Fibroblast of mammary gland (primary cell): ENCODE measurements around the gene DQX1.
"Not testable (repeated sequence)": the region's sequence is repeated elsewhere in the genome, so short reads cannot be mapped to it uniquely, and the experiment has no call there.

Experiments used
- DNase-seq: peaks from one replicate; pipeline ENCODE4 v3.0.0-alpha.2; 2010; ENCODE audit warnings: low read depth
- H3K4me3 ChIP-seq: 2 replicates; pipeline ENCODE4 v1.5.1; 2011; ENCODE audit warnings: low read depth, mild to moderate bottlenecking, low read length, moderate library complexity; ENCODE audit not compliant: control insufficient read depth
- TF ChIP-seq, protein P1 (sequence below): conservative IDR thresholded peaks from 2 replicates; pipeline ENCODE4 v1.5.1; 2011; ENCODE audit warnings: low read depth, low read length, inconsistent platforms; ENCODE audit not compliant: control insufficient read depth, insufficient read depth

DQX1 gene

DNA sequence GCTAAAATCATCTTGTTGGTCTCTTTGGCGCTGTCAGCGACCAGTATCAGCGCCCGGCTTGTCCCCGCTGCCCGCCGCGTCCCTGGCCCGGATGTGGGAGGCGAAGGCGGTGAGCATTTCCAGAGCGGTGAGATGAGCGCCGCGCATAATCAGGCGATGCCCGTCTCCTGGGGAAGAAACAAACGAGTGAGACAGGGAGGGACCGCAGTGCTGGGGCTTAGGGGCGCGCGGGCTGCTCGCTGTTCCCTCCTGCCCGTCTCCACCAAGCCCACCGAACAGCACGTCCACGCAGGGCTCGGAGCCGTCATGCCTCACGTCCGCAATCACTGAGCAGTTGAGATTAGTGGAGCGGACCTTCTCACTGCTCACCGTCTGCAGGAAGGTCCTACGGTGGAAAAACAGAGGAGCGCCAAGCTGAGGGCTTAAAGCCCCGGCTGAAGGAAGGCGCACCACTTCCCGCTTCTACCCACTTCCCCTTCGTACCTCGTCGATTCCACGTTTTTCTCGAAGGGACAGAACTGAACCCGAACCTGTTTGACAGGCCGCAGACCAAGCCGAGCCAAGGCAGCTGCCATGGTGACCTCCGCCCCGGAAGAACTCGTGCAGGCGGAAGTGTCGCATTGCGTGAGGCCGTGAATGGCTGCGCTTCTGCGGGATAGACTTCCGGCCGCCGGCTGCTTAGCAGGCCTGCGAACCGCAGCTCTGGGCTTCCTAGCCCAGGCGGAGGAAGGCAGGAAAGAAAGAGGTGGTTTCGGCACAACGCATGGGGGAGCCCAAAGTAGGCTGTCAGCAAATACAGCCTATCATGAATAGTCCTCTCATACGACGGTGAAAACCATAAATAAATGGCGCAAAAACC is 53.7 kb downstream of the DQX1 start, which contains the start of gene MRPL53:
Gene MRPL53, minus strand, starts transcription at position 595 of the 859 bp plus-strand sequence. Its CDS starts 20 bp downstream, at position 575.
- DNase-seq, result peak; percentile 93
- TF ChIP-seq, protein P1, sequence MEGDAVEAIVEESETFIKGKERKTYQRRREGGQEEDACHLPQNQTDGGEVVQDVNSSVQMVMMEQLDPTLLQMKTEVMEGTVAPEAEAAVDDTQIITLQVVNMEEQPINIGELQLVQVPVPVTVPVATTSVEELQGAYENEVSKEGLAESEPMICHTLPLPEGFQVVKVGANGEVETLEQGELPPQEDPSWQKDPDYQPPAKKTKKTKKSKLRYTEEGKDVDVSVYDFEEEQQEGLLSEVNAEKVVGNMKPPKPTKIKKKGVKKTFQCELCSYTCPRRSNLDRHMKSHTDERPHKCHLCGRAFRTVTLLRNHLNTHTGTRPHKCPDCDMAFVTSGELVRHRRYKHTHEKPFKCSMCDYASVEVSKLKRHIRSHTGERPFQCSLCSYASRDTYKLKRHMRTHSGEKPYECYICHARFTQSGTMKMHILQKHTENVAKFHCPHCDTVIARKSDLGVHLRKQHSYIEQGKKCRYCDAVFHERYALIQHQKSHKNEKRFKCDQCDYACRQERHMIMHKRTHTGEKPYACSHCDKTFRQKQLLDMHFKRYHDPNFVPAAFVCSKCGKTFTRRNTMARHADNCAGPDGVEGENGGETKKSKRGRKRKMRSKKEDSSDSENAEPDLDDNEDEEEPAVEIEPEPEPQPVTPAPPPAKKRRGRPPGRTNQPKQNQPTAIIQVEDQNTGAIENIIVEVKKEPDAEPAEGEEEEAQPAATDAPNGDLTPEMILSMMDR, result no peak
- peak within 1 kb of the TSS; percentile 71 for H3K4me3 ChIP-seq

DNA sequence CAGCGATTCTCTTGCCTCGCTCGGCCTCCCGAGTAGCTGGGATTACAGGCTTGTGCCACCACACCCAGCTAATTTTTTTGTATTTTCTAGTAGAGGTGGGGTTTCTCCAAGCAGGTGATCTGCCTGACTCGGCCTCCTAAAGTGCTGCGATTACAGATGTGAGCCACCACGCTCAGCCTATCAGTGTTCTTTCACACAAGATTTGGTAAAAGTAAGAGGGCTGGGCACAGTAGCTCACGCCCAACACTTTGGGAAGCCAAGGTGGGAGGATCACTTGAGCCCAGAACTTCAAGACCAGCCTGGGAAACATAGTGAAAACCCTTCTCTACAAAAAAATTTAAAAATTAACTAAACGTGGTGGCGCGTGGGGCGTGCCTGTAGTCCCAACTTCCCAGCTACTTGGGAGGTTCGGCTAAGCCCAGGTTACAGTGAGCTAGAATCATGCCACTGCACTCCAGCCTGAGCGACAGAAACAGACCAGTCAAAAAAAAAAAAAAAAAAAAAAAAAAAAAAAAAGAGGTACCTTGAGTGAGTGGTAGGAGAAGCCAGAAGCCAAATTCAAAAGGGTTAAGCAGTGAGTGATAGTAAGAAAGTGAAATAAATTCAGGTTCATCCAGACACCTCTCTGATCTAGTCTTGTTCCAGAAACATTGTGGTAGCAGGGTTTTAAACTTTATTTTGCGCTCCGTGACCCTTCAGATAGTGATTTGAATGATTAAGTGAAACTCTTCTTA is 54.5 kb downstream of the DQX1 start:
- TF ChIP-seq, protein P1, result no peak
- no peak for DNase-seq
- peak overlapping the region; percentile 71 for H3K4me3 ChIP-seq

DNA sequence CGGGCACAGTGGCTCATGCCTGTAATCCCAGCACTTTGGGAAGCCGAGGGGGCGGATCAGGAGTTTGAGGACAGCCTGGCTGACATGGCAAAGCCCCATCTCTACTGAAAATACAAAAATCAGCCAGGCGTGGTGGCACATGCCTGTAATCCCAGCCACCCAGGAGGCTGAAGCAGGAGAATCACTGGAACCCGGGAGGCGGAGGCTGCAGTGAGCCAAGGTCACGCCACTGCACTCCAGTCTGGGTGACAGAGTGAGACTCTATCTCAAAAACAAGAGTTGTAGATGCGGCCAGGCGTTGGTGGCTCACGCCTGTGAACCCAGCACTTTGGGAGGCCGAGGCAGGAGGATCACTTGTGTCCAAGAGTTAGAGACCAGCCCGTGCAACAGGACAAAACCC is 55.3 kb downstream of the DQX1 start:
- H3K4me3 ChIP-seq, DNase-seq: not testable (repeated sequence)
